Activated B cell treated with CpG ODN at 0.5 μM for 24 hours (primary cell): Measurements from ENCODE around the gene PLAC1. TPM values are rescaled to one million over a fixed set of nuclear protein-coding genes. Genes with fewer than 3 reads are reported as not detected.

Experiments used
- ATAC-seq: fragments of 200-7000 bp; cut with Tn5 transposase; one replicate; pipeline ENCODE4 v1.10.0; 2021; ENCODE audit warnings: low read depth, mild to moderate bottlenecking, moderate library complexity
- CTCF ChIA-PET: fragments of 350-600 bp; sonication (Branson Sonifier 250); formaldehyde crosslinking; loops from one replicate; lab custom pipeline; 2021; ENCODE audit warnings: antibody characterized with exemption; lab: Charles Lee
- POLR2A ChIA-PET: fragments of 350-600 bp; sonication (Branson Sonifier 250); formaldehyde crosslinking; loops from one replicate; lab custom pipeline; 2021; ENCODE audit warnings: antibody characterized with exemption; lab: Charles Lee
- DNase-seq: peaks from one replicate; pipeline ENCODE4 v3.0.0; 2022
- H3K27ac Mint-ChIP-seq: one replicate; pipeline ENCODE4 v1.8.0; 2020; ENCODE audit warnings: mixed read lengths
- H3K27me3 Mint-ChIP-seq: one replicate; pipeline ENCODE4 v1.8.0; 2021; ENCODE audit warnings: mixed read lengths
- H3K36me3 Mint-ChIP-seq: one replicate; pipeline ENCODE4 v1.8.0; 2021; ENCODE audit warnings: low read depth, mixed read lengths
- H3K4me1 Mint-ChIP-seq: one replicate; pipeline ENCODE4 v1.8.0; 2021; ENCODE audit warnings: mixed read lengths
- H3K4me3 Mint-ChIP-seq: one replicate; pipeline ENCODE4 v1.8.0; 2020; ENCODE audit warnings: mild to moderate bottlenecking, mixed read lengths
- H3K9me3 Mint-ChIP-seq: one replicate; pipeline ENCODE4 v1.8.0; 2020; ENCODE audit warnings: mixed read lengths
- CTCF ChIP-seq: fragments of 200-600 bp; IDR thresholded peaks from one replicate; pipeline ENCODE4 v1.8.0; 2022; ENCODE audit warnings: antibody characterized with exemption, mild to moderate bottlenecking
- intact Hi-C: fragments of 100-400 bp; cut with micrococcal nuclease; formaldehyde crosslinking; loops from one replicate; pipeline ENCODE4 v1.15.1; 2024
- total RNA-seq: library from RNA; stranded (reverse); gene quantifications from 2 replicates; pipeline ENCODE4 v1.2.3, GENCODE V29; 2022

PLAC1 gene
- total RNA-seq, 1 donor from 2014 or later = not detected

GRCh38 chrX:134661295-134661694 lies 3.0 kb upstream of the PLAC1 start:
- no peak overlapping the region for H3K4me3 Mint-ChIP-seq
- no peak for DNase-seq
- no peaks in the 10 kb centered on the region for H3K36me3 Mint-ChIP-seq
- intact Hi-C loops = no loop called here
- ChIA-PET CTCF (no interaction called here), POLR2A (no interaction called here)
- no peak for ATAC-seq
- peaks cover 2% of the 10 kb centered on the region for H3K27me3 Mint-ChIP-seq
- H3K4me1 Mint-ChIP-seq = no peaks in the 10 kb centered on the region
- H3K27ac Mint-ChIP-seq = no peak overlapping the region
- no peak for TF ChIP-seq CTCF
- H3K9me3 Mint-ChIP-seq = no peaks in the 10 kb centered on the region

- DNase-seq (no peak), ATAC-seq (no peak)
- Mint-ChIP-seq H3K27me3 (peaks cover 2% of the 10 kb centered on the region), H3K36me3 (no peaks in the 10 kb centered on the region), H3K27ac (no peak overlapping the region), H3K4me3 (no peak overlapping the region), H3K9me3 (no peaks in the 10 kb centered on the region), H3K4me1 (no peaks in the 10 kb centered on the region)
- intact Hi-C loops = no loop called here
- ChIA-PET POLR2A (no interaction called here), CTCF (no interaction called here)
- TF ChIP-seq CTCF = no peak
Measured at GRCh38 chrX:134660627-134661026, 2.4 kb upstream of the PLAC1 start.

- DNase-seq = no peak
- H3K36me3 Mint-ChIP-seq = no peaks in the 10 kb centered on the region
- no peak overlapping the region for H3K4me3 Mint-ChIP-seq
- intact Hi-C loops = no loop called here
- TF ChIP-seq CTCF = no peak
- POLR2A ChIA-PET = no interaction called here
- H3K9me3 Mint-ChIP-seq = no peaks in the 10 kb centered on the region
- CTCF ChIA-PET = no interaction called here
- no peaks in the 10 kb centered on the region for H3K4me1 Mint-ChIP-seq
- no peak overlapping the region for H3K27ac Mint-ChIP-seq
- ATAC-seq = no peak
- peaks cover 2% of the 10 kb centered on the region for H3K27me3 Mint-ChIP-seq
Measured at GRCh38 chrX:134659761-134660160, 1.5 kb upstream of the PLAC1 start.

GRCh38 chrX:134658760-134659023 lies 421 bp upstream of the PLAC1 start:
- Mint-ChIP-seq H3K27ac (no peak overlapping the region), H3K4me1 (no peaks in the 10 kb centered on the region), H3K36me3 (no peaks in the 10 kb centered on the region), H3K27me3 (peaks cover 2% of the 10 kb centered on the region), H3K9me3 (no peaks in the 10 kb centered on the region), H3K4me3 (no peak overlapping the region)
- ATAC-seq (no peak), DNase-seq (no peak)
- ChIA-PET POLR2A (no interaction called here), CTCF (no interaction called here)
- intact Hi-C loops = no loop called here
- no peak for TF ChIP-seq CTCF

GRCh38 chrX:134654398-134655012 lies 3.8 kb downstream of the PLAC1 start:
- no peaks in the 10 kb centered on the region for H3K9me3 Mint-ChIP-seq
- intact Hi-C loops = no loop called here
- POLR2A ChIA-PET = no interaction called here

More at GRCh38 chrX:134654398-134655012, 3.8 kb downstream of the PLAC1 start:
- ATAC-seq = no peak
- H3K27ac Mint-ChIP-seq = no peak overlapping the region
- no peak for TF ChIP-seq CTCF
- no peaks in the 10 kb centered on the region for H3K27me3 Mint-ChIP-seq
- CTCF ChIA-PET = no interaction called here
- no peaks in the 10 kb centered on the region for H3K36me3 Mint-ChIP-seq
- no peak for DNase-seq
- H3K4me1 Mint-ChIP-seq = no peaks in the 10 kb centered on the region
- H3K4me3 Mint-ChIP-seq = no peak overlapping the region
